ENCODE data around the gene PTPRT.

PTPRT gene

GRCh38 chr20:42493001-42493400 is 696.7 kb downstream of the PTPRT start:
- in situ Hi-C loops (cut with HindIII; ENCODE audit: low sequenced_read_pairs) = no loop called here

DNA sequence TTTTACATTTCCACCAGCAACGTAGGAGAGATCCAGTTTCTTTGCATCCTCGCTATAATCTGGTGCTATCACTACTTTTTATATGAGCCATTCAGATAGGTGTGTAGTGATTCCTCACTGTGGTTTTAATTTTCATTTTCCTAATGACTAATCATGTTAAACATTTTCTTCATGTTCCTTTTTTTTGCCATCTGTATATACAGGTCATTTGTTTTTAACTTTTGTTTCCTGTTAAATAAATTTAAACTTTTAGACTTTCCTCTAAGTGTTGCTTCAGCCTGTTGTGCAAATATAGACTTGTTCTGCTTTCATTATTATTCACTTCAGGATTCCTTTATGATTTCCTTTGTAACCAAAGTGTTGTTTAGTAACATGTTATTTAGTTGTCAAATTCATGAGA is 697.4 kb downstream of the PTPRT start:
- in situ Hi-C loops (cut with HindIII; ENCODE audit: low sequenced_read_pairs) = no loop called here

GRCh38 chr20:42485556-42485955 is 704.1 kb downstream of the PTPRT start:
- in situ Hi-C loops (cut with HindIII; ENCODE audit: low sequenced_read_pairs) = no loop called here

GRCh38 chr20:42484790-42485375 is 704.8 kb downstream of the PTPRT start:
- in situ Hi-C loops (cut with HindIII; ENCODE audit: low sequenced_read_pairs) = no loop called here

- in situ Hi-C loops (cut with HindIII; ENCODE audit: low sequenced_read_pairs) = no loop called here
Measured at GRCh38 chr20:42484335-42484734, 705.4 kb downstream of the PTPRT start.

DNA sequence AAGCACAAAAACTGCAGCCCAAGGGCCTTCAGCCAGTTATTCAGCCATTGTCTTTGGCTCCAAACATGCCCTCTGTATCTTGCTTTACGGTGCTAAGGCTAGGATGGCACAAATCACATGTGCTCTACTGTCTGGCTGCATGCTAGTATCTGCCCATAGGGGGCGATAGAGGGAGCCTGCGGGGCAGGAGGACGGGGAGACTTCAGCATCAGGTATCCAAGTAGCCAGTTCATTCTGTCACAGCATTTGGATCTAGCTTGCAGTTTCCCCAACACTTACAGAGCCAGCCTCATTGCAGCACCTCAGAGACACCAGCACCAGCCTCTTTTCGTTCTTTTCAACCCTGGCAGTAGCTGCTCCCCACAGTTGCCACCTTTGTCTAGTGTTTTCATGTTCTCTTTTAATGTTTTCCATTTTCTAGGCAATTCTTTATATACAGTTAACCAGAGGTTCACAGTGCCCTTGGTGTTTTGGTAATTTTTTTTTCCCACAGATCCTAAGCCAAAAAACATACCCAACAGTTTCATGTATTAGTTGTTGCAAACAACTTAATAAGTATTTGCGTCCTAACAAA is 705.9 kb downstream of the PTPRT start:
- in situ Hi-C loops (cut with HindIII; ENCODE audit: low sequenced_read_pairs) = no loop called here

- in situ Hi-C loops (cut with HindIII; ENCODE audit: low sequenced_read_pairs) = no loop called here
Measured at GRCh38 chr20:42482808-42483207, 706.9 kb downstream of the PTPRT start.

DNA sequence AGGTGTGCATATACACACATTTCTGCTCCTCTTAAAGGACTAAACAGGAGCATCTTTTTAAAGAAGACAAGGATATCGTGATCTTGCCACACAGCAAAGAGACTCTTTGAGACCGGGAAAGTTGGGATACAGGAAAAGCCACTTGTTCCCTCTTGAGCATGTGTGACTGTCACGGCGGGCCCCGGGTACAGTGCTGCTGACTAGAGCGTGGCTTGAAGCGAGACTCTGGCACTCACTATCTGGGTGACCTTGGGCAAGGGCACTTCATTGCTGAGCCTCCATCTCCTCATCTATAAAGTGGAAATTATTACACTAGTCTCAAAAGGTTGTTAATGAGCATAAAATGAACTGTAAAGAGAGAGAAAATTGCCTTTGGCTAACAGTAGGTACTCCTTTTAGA is 713.9 kb downstream of the PTPRT start:
- in situ Hi-C loops (cut with HindIII; ENCODE audit: low sequenced_read_pairs) = no loop called here

DNA sequence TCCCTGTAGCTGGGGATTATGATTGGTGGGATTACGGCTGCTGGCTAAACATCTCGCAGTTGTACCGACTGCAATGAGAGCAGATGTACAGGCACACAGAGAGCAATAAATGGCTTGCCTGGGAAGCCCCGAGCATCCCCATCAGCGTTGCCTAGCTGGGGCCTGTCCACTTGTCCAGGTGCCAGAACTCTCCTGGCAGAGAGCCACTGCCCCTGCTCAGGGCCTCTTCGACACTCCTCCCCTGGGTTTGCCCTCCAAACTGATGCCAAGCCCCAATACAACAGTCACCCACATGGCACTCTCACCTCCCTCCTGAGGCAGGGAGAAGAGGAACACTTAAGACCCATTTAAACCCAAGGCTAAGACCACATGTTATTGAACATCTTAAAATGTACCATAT is 715.1 kb downstream of the PTPRT start:
- in situ Hi-C loops (cut with HindIII; ENCODE audit: low sequenced_read_pairs) = no loop called here

- in situ Hi-C loops (cut with HindIII; ENCODE audit: low sequenced_read_pairs) = no loop called here
Measured at GRCh38 chr20:42472198-42472597, 717.5 kb downstream of the PTPRT start.

GRCh38 chr20:42461965-42462593 is 727.6 kb downstream of the PTPRT start:
- in situ Hi-C loops (cut with HindIII; ENCODE audit: low sequenced_read_pairs) = no loop called here

GRCh38 chr20:42461291-42461690 is 728.4 kb downstream of the PTPRT start:
- in situ Hi-C loops (cut with HindIII; ENCODE audit: low sequenced_read_pairs) = no loop called here

- in situ Hi-C loops (cut with HindIII; ENCODE audit: low sequenced_read_pairs) = no loop called here
Measured at GRCh38 chr20:42447270-42447669, 742.4 kb downstream of the PTPRT start.

DNA sequence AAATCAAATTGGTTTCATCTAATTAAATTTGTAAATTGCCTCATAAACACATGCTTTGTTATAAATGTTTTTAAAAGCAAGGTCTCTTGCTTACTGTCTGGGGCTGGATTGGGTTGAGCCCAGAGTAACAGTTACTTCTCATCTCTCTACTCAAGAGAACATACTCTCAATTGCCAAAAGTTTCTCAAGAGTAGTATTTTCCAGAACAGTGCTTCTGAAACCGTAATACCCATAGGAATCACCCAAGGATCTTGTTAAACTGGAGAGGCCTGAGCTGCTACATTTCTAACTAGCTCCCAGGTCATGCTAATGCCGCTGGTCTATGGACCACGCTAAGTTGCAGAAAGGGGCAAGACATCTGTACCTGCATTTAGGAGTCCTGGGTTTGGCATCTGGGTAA is 744.9 kb downstream of the PTPRT start:
- in situ Hi-C loops (cut with HindIII; ENCODE audit: low sequenced_read_pairs) = no loop called here

DNA sequence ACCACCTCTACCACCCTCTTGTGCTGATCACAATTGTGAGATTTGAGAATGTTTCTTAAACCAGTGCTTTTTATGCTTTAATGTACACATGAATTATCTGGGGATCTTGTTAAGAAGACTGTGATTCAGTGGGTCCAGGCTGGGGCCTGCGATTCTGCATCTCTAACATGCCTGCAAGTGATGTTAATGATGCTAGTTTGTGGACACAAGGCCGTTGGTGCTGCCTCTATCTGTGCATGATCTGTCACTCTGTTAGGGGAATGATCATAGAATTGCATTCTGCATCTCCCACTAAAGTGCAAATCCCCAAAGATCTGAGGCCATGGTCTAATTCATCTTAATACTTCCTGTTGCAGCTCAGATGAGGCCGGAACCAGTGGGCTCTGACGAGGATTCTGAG is 746.5 kb downstream of the PTPRT start:
- in situ Hi-C loops (cut with HindIII; ENCODE audit: low sequenced_read_pairs) = no loop called here

GRCh38 chr20:42442716-42443115 is 747.0 kb downstream of the PTPRT start:
- in situ Hi-C loops (cut with HindIII; ENCODE audit: low sequenced_read_pairs) = no loop called here

DNA sequence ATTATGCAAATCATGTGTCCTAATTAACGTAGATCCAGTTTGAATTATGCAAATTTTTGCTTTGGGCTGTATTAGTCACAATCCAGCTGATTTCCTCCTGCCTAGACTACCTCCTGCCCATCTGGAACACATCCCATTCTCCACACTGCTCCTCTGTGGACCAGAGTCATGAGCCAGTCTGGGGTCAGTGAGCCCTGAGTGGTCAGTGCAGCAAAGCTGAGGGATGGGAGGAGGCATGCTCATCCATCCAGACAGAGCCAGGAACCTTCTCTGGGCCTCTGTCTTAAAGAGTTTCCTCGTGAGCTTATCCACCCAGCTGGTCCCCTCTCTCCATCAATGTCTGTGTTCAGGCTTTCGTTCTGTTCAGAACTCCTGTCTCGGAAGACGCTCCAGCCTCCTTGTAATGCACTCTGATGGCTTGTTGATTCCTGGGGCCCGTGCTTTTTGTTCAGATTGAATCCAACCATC is 747.8 kb downstream of the PTPRT start:
- in situ Hi-C loops (cut with HindIII; ENCODE audit: low sequenced_read_pairs) = no loop called here

DNA sequence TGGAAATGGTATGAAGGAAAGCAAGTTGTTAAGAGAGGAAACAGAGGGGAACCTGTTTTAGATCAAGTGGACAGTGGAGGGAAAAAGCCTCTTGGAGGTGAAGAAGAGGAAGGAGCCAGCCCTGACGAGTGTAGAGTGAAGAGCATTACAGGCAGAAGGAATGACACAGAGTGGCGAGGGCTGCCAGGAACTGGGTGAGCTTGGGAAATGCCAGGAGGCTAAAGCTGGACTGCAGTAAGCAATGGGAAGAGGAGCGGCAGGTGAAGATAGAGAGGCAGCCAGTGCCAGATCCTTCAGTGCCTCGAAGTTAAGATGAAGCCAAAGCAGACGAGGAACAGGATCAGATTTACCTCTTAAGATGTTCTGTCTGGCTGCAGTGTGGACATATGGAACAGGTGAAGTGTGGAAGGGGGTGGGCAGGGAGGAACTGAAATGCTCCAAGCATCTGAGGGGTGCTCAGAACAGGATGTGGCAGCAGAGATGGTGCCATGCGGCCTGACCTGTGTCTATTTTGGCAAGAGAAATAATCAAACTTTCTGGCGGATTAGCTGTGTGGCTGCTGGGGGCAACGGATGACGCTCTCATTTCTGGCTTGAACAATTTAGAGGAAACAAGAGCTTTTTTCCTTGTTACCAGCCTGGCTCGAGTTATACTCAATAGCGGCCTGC is 748.4 kb downstream of the PTPRT start:
- in situ Hi-C loops (cut with HindIII; ENCODE audit: low sequenced_read_pairs) = no loop called here

- in situ Hi-C loops (cut with HindIII; ENCODE audit: low sequenced_read_pairs) = no loop called here
Measured at GRCh38 chr20:42435230-42435629, 754.5 kb downstream of the PTPRT start.

GRCh38 chr20:42432496-42433334 is 757.0 kb downstream of the PTPRT start:
- in situ Hi-C loops (cut with HindIII; ENCODE audit: low sequenced_read_pairs) = no loop called here

DNA sequence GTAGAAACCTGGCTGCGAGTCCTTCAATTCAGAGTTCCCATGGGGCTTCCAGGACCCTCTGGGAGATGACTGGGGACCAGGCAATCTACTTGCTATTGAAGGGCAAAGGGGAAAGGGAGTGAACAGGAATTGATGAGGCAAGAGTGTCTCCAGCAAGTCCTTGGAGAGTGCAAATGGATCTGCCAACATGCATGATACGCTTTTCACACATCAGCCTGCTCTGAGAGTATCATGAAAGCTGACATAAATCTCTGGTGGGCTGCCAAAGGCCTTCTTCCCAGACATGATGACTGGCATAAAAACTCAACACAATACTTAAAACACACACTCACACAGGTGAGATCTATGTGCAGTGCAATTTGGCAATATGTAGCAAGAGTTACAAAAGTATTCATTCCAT is 759.1 kb downstream of the PTPRT start:
- in situ Hi-C loops (cut with HindIII; ENCODE audit: low sequenced_read_pairs) = no loop called here

Data from DLD1 (cell line).